GM18502 (cell line): ENCODE results near the gene RC3H1.
"Not testable (repeated sequence)": the region's sequence is repeated elsewhere in the genome, so short reads cannot be mapped to it uniquely, and the experiment has no call there.

ENCODE experiments used
- ATAC-seq: cut with Tn5 transposase; IDR thresholded peaks from one replicate; pipeline ENCODE4 v1.9.1; 2021; ENCODE audit warnings: mild to moderate bottlenecking; ENCODE audit not compliant: unreplicated experiment, poor library complexity

Gene RC3H1

DNA sequence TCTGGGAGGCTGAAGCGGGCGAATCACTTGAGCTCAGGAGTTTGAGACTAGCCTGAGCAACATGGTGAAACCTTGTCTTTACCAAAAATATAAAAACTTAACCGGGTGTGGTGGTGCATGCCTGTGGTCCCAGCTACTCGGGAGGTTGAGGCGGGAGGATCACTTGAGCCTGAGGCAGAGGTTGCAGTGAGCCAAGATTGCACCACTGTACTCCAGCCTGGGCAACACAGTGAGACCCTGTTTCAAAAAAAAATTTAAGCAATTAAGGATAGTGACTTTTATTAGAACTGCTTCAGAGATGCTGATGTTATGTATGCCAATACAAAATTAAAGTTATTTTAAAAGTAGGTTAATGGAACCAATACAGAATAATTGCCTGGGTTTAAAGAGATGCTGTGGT lies 56.3 kb downstream of the RC3H1 start:
- ATAC-seq, result not testable (repeated sequence)

DNA sequence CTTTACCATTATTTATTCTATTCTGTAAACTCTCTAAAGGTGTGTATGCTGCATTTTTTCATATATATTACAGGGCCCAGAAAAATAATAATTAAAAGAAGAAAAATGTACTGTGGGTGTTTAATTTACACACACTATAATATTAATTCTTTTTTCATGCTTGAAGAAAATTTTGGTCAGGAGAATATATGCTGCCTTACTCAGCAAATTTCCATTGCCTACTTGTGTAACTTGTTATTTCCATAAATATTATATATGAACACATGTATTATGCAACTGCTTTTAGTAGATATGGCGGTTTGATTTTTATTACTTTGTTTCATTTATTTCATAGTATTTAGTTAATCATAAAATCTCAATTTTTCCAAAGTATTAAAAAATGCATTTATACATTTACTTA lies 58.7 kb downstream of the RC3H1 start:
- ATAC-seq, result no peak

DNA sequence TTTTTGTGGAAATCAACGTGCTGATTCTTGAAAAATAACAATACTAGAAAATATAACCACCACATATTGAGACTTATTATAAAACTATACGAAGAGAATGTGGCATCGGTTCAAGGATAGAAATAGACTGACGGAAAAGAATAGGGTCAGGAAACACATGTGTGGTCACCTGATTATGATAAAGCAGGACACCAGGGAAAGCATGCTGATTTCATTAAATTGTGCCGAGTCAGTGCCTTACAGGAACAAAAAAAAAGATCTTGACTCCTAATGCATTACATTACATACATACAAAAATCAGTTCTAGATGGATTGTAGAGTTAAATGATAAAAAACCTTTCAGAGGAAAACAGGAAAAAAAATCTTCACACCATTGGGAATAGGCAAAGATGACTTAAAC lies 61.5 kb downstream of the RC3H1 start:
- ATAC-seq, result no peak

DNA sequence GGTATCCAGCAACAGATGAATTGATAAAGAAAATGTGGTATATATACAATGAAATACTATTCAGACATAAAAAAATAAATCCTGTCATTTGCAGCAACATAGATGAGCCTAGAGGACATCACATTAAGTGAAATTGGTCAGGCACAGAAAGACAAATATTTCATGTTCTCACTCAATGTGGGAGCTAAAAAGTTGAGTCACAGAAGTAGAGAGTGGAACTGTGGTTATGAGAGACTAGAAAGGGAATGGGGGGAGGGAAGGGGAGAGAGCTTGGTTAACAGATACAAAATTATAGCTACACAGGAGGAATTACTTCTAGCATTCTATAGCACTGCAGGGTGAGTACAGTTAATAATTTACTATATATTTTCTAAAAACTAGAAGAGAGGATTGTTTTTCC lies 68.0 kb downstream of the RC3H1 start:
- no peak for ATAC-seq

DNA sequence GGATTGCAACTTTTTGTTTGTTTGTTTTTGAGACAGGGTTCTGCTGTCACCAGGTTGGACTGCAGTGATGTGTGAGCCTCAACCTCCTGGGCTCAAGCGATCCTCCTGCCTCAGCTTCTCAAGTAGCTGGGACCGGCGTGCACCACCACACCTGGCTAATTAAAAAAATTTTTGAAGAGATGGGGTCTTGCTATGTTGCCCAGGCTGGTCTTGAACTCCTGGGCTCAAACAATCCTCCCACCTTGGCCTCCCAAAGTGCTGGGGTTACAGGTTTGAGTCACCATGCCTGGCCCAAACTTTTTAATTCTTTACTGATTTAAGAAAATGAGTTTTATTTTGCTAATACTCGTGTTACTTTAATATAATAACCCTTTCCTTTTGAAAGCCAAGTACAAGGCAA lies 73.6 kb downstream of the RC3H1 start:
- no peak for ATAC-seq

DNA sequence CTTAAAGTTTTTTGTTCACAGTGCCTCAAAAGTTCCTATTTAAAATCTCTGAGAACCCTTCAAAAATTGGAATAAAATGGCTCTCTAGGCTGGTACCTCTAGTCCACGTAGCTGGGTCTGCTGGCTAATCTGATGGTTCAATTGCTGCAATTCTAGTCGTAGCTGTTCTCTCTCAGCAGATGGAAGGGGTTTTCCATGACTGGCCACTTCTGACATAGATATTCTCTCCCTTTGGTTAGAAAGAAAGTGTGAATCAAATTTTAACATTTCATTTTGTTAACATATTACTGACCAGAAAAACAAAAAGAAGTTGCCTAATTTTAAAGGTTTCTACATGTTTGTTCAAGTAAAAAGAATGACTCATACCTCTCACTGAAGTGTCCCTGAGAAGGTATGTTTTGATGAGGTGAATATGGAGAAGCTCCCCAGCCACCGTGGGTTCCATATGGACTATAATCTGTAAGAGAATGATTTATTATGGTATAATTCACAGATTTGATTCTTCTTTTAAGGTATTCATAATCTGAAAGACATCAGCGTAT lies 75.7 kb downstream of the RC3H1 start:
- ATAC-seq, result no peak

DNA sequence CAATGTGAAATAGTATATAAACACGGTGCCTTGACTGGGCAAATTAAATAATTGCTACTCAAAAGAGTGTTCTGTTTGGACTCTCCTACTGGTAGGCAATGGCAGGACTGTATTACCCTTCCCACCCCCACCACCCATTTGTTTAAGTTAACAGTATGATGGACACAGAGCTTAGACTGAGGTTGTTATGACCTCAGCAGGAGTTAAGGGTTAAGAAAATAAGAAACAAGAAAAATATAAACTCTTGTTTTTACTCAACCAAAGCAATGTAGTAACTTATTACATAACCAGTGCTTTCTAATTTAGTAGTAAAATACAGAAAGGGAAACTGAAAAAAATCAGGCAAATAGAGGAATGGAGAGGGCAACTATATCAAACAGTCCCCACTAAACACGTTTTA lies 85.1 kb downstream of the RC3H1 start:
- ATAC-seq, result no peak

DNA sequence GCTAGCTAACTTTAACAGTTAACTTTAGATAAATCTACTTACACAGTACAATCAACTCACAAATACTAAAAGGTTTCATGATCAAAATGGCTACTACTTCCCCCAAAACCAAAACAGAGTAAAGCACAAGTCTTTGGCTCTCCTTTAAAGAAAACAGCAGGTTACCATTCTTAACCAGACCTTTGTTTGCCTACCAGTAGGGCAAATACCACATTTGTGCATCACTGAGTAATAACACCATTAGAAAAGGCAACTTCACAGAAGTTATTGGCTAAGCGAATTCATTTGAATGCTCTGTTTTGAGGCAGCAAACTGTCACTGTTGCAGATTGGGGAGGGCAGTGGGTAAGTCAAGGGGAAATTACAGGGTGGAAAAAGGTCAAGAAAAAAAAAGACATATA lies 87.7 kb downstream of the RC3H1 start:
- no peak for ATAC-seq

DNA sequence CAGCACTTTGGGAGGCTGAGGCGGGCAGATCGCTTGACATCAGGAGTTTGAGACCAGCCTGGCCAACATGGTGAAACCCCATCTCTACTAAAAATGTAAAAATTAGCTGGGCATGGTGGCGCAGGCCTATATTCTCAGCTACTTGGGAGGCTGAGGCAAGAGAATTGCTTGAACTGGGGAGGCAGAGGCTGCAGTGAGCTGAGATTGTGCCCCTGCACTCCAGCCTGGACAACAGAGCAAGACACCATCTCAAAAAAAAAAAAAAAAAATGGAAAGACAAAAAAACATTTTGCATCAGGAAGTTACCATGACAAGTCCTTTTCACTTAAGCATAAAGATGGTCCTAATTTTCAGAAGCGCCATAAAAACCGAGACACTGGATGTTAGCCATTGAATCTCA lies 91.6 kb downstream of the RC3H1 start:
- ATAC-seq, result not testable (repeated sequence)

DNA sequence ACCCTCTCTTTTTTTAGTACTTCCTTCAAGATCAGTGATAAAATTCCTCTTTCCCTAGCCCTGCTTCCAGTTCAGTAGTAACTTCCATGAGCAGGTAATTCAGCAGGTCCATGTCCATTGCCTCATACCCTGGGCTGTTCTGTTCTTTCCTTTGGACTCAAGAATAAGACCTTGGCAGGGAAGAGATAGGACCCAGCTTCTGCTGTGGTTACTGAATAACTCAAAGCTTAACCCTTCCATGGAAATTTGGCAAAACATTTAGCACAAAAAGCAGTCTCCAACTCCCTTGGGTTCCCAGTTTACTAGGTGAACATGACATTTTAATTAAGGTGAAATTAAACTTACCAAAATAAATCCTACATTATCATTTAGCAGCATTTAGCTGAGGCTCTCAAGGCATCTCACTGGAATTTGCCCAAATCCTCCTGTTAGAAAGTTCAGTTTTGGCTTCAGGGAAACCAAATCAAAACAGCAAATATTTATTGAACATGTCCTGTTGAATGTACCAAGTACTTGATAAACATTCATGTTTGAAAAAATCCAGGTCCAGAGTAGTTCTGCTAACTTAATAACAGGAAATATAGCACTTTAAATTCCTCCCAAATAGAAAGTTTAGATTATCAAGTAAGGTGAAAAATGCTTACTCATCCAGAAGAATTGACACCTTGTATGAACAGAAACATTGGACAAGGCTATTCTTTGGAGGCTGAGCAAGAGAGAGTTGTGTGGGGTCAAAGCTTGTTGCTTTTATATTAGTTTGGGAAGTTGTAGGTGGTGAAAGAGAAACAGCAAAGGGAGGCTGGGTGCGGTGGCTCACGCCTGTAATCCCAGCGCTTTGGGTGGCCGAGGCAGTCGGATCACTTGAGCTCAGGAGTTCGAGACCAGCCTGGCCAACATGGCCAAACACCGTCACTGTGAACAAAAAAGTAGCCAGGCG lies 96.6 kb downstream of the RC3H1 start:
- no peak for ATAC-seq

DNA sequence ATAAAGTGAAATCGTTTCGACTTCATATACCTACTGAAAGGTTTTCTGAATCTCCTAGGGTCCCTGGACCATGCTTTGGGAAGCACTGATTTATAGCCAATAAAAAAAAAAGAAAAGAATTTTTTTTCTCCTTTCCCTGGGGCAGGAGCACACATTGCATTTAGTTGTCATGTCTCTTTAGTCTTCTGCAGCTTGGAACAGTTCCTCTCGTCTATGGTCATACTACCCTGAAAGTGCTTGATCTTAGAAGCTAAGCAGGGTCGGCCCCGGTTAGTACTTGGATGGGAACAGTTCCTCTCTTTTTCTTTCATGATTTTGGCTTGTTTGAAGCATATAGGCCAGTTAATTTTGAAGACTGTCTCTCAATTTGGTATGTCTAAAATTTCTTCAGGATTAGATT lies 101.3 kb downstream of the RC3H1 start:
- ATAC-seq, result no peak

DNA sequence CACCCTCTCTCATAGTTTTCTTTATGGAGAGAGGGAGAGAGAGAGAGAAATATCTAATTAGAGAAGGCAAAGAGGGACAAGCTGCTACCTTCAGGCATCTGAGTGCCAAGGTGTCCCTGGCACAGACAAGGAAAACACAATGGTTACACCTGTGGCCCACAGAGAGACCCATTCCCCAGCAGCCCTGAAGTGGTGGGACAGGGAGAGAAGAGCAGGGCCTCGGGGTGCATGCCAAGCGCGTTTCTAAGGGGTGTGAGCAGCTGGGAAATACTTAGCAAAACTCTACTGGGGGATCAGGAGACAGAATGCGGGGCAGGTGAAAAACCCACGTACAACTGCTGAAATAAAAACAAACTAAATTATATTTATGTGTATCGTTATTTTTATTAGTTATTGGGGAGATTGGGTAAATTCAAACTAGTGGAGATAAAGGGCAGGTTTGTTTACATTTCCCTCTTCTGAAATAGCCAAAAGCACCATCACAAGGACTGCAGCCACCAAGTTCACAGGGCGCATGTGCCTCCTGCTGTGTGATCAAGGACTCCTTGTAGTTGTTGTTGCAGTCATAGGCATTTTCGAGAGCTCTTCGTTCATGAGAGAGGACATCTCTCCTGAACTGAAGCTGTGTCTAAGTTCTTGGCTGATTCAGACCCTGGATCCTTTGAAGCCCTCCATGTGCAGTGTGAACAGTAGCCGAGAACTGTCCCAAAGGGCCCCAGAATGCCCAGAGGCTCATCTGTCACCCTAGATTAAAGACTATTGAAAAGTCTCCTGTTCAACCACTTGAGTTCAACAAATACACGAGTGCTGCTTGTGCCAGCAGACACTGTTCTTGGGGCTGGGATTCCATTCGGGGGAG lies 104.3 kb downstream of the RC3H1 start:
- ATAC-seq, result no peak

DNA sequence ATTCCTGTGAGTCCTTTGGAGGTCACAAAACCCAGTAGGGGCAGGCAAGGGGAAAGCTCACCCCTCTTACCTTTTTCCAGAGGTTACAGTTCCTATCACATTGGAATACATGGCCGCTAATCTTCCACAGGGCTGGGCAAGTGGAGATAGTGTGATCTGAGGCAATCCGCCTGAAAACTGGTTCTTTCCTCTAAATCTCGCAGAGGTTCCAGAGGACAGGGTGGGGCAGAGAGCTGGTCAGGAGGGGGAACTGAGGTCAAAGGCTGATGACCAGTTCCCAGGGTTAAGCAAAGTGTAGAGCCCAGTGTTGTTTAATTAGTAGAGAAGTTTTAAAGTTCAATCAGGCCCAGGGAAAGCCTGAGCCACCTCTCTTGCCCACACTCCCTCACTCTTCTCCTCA lies 105.0 kb downstream of the RC3H1 start, which contains the start of gene SERPINC1:
Gene SERPINC1, minus strand, starts transcription at position 179 of the 400 bp plus-strand sequence. Its CDS starts 68 bp downstream, at position 111.
- ATAC-seq, result no peak

DNA sequence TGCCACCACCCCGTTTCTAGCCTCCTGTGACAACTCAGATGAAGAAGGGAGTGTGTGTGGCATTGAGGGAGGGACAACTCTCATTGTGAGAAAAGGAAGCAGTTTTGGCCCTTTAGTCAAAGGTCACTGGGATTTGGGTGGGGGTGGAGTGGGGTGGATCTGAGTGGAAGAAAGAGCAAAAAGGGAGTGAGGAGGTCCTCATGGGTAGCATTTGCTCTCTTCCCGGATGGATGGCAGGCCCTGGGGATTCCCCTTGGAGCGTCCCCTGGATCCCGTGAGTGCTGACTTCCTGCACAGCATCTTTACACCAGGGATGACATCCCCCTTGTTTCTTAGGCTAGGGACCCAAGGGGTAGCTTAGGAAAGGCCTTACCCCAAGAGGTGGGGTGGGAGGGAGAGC lies 105.5 kb downstream of the RC3H1 start:
- ATAC-seq, result no peak

DNA sequence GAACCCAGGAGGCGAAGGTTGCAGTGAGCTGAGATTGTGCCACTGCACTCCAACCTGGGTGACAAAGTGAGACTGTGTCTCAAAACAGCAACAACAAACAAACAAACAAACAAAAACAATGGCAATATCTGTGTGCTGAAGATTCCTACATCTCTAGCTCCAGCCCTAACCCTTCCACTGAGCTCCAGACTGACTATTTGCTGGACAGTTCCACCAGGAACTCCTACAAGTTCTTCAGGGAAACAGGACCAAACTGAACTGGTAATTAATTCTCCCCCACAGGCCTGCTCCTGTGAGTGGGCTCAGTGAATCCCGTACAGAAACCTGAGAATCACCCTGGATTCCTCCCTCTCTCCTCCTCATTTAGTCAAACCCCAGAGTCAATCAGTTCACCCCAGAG lies 106.6 kb downstream of the RC3H1 start:
- no peak for ATAC-seq

DNA sequence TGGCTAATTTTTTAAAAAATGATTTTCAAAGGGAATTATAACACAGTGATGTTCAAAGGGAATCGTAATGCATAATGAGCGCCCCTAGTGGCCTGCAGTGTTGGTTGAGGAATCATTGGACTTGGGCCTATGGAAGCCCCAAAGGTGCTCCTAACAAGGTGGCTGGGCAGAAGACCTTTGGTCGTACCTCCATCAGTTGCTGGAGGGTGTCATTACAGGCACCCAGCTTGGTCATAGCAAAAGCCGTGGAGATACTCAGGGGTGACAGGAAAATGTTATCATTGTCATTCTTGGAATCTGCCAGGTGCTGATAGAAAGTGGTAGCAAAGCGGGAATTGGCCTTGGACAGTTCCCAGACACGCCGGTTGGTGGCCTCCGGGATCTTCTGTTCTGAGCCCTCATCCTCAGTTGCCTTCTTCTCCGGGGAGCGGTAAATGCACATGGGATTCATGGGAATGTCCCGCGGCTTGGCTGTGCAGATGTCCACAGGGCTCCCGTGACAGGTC lies 107.7 kb downstream of the RC3H1 start:
- ATAC-seq, result no peak

DNA sequence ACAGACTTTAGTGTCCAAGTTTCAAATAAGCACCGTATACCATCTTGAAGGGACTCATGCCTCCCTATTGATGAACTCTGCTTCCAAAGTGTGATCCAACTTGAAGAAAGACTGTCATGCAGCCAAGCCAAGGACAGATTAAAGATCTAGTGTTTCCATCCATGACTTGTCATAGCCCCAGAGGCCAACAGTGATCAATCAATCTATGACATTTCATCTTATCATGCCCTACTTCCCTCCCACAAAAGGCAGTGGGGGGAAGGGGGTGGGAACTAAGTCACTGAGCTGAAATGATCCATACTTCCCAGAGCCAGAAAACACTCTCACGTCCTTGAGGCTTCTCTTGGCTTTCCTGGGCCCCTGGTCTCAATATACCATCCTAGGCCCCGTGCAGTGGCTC lies 109.0 kb downstream of the RC3H1 start:
- no peak for ATAC-seq

DNA sequence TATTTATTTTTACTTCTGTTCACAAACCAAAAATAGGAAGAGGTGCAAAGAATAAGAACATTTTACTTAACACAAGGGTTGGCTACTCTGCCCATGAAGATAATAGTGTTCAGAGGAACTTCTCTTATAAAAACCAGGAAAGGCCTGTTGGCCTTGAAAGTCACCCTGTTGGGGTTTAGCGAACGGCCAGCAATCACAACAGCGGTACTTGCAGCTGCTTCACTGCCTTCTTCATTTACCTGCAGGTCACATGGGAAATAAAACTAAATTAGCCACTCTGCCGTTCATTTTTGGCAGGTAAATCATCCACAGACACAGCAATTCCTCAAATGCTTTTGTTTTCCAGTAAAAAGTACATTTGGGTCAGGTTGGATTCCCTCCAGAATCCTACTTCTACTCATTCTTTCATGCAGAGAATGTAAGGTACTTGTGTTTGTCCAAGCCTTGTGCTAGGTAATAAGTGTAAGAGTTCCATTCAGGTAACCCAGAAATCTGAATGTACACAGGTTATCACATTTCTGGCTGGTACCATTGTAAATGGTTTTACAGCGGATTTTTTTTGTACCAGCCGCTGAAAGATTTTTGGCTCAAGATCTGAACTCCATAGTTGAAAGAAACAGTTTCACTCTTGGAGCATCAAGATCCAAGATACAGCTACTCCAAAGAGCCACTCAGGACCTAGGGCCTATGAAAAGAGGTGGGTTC lies 118.2 kb downstream of the RC3H1 start:
- no peak for ATAC-seq

DNA sequence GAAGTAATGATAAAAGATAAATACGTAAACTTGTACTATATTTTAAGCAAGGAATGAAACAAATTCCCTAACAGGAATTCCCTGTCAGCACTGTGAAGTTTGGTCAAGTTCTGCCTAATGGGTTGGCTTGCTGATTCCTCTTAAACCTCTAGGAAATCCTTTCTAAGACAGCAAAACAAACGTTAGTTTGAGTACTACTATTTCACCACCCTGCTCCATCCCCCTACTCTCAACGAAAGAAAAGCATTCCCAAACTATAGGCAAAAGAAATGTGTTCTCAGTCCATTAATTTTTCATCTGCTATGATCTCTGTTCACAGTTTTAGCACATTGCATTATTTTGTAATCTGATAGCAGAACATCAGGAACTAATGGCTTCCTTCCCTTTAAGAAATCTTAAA lies 121.2 kb downstream of the RC3H1 start:
- no peak for ATAC-seq

DNA sequence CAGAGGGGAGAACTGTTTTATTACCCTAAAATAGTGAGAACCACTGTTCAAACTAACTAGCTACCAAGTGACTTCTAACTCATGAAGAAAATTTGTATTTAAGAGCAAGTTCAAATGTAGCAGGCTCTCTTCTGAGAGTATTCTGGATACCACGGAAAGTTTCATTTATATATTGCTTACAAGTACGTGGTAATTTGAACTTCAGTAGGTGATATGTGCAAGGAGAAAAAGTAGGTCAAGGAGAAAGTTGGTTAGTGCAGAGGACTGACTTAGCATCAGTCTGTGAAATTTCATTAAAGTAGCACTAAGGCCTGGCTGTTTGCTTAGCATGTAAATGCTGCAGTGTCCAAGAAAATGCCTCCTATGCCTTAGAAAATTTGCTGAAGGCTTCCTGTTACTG lies 121.7 kb downstream of the RC3H1 start:
- ATAC-seq, result no peak
